NCI-H2196 (cell line): ENCODE measurements around the gene CDCA4.
A peak's percentile ranks its signal among the peaks of the same experiment; 100 is the strongest.

Experiments
- DNase-seq: peaks from one replicate; lab custom pipeline; 2025; ENCODE audit not compliant: unreplicated experiment; lab: John Stamatoyannopoulos, UW

Gene CDCA4

DNA sequence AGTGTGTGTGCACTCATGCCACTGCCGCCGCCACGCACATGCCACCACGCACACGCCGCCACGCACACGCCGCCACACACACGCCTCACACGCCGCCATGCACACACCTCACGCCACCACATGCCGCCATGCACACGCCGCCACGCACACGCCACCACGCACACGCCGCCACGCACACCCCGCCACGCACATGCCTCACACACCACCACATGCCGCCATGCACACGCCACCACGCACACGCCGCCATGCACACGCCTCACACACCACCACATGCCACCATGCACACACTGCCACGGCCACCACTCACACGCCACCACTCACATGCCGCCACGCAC lies 29.0 kb downstream of the CDCA4 start:
- no peak for DNase-seq

DNA sequence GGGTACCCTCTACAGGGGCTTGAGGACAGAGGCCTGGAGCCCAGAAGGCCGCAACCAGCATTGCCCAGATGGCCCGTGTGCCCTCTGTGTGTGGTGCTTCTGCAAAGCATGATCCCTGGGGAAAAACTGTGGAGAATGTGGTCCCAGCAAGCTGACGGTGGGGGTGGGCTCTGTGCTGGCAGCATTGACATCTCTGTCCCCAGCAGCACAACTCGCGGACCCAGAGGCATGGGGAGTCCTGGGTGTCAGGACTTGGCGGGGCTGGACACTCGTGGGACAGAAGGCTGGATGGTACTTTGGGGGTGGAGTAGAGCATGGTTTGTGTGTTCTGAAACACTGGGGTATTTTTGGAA lies 31.0 kb downstream of the CDCA4 start:
- no peak for DNase-seq

GRCh38 chr14:104989236-104989950 lies 31.5 kb downstream of the CDCA4 start:
- no peak for DNase-seq

DNA sequence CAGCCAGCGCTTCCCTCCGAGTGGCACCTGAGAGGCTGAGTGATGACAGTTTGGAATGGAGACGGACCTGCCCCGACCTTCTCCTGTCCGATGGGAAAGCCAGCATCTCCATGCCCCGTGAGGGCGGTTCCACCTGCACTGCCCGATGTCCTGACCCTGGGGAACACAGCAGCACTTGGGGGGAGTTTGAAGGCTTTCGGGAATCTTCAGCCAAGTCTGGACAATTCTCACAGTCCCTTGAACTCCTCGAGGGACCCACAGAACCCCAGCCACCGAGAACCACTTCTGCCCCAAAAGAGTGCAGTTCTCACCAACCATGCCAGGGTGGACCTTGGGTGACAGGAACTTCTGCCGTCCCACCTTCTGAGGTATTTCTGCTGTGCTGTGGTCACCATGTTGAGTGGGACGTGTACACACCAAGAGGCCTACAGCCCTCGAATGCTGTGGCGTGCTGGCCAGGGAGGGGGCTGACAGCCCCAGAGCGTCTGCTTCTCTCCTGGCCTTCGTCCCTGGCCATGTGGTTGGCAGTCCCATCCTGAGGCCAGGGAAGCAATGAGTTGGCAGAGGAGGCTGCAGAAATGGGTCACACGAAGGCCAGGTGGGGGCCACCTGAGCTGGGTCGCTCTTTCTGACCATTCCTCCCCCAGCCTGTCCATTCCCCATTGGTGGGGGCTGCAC lies 34.3 kb downstream of the CDCA4 start:
- DNase-seq = no peak

GRCh38 chr14:104985675-104986486 lies 35.0 kb downstream of the CDCA4 start, which contains the start of gene CLBA1:
Gene CLBA1, plus strand, starts transcription at chr14:104985788. Its CDS starts 644 bp downstream, at chr14:104986432.
- peak; percentile 83 for DNase-seq

DNA sequence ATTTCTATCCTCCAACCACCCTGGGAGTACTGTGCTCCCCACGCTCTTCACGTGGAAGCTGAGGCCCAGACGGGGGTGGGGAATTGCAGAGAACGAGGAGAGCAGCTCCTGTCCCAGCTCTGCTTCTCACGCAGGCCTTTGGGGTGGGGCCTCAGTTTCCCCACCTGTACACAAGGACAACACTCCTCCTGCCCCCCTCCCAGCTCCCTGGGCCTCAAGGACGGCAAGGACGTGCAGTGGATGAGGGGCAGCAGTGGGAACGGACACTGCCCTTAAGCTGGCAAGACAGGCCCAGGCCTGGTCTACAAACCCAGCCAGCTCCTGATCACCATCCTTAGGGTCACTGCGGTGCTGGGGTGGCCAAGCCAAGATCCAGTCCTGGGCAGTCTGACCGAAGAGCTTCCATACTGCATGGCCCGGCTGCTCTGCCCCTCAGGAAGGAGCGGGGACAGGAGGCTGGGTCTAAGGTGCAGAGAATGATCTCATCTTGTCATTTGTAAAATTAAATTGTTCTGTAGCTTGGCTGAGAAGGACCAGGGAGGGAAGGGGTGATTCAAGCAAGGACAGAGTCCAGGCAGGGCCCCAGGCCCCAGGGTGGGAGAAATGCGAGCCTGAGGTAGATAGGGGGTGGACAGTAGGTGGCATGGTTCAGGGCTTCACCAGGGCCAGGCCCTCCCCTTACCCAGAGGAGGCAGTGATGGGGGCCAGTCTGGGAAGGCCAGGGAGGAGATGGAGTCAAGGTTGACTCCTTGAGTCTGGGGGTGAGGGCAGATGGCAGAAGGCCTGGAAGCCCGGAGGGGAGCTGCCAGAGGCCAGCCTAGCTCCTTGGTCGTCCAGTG lies 36.6 kb downstream of the CDCA4 start:
- no peak for DNase-seq

GRCh38 chr14:104983231-104983721 lies 37.6 kb downstream of the CDCA4 start:
- DNase-seq = no peak

DNA sequence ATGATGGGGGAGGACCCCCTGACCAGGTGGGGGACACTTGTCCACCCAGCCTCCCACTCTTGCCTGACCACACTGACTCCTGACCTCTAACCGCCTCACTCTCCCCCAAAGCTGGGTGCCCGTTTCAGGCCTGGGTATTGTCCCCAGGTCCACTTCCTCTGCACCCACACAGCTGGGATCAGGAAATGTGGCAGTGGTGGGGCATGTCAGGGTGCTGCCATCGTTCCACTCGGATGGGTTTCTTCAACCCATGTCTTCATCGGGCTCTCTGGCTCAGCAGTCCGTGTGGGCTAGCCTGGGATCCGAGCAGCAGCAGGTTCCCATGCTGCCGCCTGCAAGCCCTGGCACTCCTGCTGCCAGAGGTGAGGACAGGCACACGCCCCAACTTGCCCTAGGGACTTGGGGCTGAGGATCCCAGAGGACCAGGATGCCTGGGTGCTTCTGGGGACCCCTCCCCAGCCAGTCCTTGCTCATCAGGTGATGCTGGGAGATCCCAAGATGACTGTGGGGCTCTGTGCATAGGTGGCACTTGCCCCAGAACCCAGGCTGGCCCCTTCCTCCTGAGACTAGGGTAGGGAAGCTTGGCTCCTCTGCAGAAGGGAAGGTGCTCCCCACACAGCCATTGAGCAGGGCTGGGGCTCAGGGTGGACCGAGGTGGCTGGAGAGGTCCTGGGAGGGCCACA lies 38.2 kb downstream of the CDCA4 start:
- no peak for DNase-seq

DNA sequence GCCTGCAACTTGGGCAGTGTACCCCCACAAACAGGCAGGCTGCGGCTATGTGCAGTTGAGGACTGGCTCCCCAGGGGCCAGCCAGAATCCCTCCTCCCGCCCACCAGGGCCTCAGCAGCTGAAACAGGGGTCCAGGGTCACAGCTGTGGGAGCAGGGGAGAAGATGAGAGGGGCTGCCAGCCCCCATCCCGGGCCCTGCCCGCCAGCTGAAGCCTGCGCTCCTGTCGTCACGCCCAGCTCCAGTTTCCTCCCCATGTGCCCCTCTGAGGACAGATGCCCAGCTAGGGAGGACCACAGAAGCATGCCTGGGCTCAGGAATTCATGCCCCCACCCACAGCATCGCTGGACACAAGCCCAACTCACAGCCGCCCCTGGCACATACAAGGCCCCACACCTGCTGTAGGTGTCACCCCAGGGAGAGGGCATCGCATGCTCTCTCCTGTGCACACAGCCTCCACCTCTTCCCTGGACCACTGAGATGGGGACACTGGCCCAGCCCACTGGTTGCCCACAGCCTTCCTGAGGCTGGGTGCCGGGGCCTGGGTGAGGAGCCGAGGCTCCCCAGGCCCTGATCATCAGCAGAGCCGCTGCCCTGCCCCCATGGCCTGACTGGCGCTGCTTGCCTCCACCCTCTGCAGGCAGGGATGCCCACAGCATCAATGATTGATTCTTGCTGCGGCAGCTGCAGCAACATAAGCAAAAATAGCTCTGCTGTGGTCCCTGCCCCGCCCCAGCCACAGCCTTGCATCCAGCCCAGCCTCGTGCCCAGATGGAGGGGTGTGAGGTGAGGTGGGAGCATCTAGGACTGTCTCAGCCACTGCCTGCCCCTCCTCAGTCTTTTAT lies 39.0 kb downstream of the CDCA4 start:
- DNase-seq = no peak

DNA sequence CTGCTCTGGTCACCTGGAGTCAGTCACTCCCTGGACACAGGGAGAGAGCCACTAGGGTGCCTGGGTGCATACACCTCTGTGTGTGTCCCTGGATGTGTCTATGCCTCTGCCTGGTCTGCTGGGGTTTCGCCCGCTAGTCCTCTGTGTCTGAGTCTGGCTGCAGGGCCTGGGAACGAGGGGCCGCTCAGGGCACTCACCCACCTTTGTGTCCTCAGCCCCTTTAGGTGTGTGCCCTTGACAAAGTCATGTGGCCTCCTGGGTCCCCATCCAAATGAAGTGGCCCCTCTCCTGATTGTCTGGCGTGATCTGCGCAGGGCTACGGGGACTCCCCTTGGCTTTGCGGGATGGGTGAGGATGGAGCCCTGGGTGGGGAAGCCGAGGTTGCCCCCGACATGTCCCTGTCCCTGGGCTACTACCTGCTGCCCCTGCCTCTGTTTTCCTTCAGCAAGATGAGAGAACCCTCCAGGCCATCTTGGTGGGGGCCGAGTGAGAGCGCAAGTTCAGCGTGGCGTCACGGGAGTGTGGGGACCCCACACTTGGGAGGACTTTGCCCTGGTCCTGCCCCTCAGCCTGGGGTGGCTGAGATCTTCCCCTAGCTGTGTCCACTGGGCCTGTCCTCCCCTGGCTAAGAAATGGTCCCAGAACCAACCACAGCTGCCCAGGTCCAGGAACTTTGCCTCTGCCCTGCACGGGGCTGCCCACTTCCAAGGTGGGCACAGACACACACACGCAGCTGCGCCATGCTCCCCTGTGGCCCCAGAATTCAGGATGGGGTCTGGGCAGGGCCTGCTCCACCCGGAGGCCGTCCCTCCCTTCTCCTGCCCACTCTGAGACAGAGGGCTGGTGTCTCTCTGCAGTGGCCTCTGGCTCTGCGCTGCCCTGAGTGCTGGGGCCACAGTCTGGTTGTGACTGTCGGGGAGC lies 40.0 kb downstream of the CDCA4 start:
- no peak for DNase-seq

DNA sequence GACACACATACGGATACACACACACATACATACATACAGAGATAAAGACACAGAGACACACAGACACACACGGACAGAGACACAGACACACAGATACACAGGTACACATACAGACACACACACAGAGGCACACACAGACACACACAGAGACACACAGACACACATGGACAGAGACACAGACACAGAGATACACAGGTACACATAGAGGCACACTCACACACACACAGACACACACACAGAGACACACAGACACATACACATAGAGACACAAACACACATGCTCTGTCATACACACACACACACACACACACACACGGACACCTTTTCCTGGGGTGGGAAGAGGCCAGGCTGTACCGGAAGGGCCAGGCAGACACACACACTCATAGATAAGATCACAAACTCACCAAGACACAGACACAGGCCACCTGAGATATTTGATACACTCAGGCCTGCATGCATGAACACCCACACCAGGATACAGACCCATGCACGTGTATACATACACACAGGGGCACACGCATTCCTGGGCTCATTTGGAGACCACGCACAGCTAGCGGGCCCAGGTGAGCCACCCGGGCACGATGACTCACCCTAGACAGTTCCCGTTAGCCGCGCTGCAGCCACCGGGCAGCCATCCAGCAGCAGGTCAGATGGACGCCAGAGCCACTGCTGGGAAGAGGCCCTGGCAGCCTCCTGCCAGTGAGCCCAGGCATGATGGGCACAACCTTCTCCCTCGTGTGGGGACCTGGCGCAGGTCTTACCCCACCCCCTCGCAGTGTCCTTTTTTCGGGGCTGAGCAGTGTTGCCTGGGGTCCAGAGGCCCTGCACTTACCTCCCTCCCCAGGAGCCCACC lies 40.9 kb downstream of the CDCA4 start:
- DNase-seq = peak; percentile 66

DNA sequence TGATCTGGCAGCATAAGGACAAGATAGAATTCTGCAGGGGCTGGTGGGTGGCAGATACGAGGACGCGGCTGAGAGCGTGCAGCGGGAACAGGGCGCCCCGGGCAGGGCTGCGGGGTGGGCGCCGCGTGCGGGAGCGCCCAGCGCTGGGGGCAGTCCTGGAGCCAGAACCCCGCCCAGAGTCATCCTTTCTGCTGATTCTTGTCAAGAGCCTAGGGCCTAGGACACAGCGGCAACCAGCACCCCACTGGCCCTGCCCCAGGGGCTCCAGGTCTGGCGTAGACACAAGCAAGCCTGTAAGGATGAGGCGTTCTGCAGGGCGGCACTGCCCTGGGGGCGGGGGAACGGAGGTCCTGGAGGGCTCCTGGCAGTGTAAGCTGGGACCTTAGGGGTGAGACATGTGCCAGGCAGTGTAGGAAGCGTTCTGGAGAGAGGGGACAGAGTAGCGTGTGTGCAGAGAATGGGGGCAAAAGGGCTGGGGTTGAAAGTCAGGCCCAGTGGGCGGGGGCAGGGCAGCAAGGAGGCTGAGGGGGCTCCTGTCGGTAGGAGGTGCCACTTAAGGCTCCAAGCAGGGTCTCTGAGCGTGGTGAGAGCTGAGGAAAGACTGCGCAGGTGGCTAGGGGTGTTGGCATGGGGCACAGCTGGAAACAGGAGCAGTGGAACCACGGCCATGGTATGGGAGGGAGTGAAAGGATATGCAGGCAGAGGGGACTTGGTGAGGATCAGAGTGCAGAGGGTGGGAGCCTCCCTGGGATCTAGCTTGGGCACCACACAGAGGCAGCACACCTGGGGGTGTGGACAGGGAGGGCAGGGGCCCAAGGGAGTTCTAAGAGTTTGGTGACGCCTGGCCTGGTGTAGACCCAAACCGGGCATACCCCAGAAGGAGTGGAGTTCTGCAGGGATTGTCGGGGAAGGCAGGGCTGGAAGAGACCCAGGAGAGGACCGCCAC lies 41.9 kb downstream of the CDCA4 start:
- DNase-seq = no peak

DNA sequence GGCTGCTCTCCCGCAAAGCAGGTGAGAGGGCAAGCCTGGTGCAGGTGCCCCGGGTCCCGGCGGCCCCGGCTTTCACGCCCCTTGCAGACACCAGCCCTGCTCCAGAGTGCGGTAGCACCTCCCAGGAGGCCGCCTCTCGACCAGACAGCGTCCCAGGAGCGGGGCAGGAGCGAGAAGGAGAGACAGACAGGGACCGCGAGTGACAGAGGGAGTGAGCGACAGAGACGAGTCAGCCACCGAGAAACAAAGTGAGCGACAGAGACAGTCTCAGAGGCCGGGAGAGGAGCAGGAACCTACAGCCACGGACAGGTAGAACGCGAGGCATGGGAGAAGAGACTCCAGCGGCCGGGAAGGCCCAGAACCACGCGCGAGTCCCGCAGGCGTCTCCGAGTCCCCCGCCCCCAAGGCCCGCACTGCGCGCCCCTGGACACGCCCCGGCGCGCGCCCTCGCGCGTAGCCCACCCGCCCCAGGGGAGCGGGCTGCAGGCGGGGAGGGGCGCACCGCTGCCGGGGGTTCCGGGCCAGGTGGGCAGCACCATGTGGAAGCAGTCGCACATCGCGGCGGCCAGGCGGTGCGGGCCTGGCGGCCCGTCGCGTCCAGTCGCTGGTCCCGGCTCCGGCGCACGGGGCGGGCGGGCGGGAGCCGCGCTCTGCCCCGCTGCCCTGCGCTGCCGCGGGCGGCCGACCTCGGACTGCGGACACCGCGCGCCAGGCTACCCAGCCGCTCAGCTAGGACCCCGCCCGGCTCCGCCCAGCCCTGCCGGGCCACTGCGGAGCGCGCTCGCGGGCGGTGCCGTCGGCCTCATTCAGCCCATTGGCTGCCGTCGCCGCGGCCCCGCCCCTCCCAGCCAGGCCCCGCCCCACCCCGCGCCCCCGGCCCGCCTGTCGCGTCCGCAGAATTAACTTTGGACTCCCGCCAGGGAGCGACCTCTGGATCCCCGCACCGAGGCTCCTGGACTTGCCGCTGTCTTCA lies 42.9 kb downstream of the CDCA4 start, which contains the start of gene AHNAK2:
TSS of gene AHNAK2 (minus strand) at position 694 of the 973 bp plus-strand sequence. CDS start at position 557, 137 bp downstream.
- peak; percentile 63 for DNase-seq

- DNase-seq = no peak
Observed at GRCh38 chr14:104977008-104977680, 43.7 kb downstream of the CDCA4 start.
